22Rv1 (cell line): Measurements from ENCODE around the gene CABS1.

Experiments
- CTCF ChIP-seq: fragments of 450-650 bp; IDR thresholded peaks from 2 replicates; pipeline ENCODE4 v1.5.1; 2017; ENCODE audit warnings: mild to moderate bottlenecking
- ZFX ChIP-seq: fragments of 450-650 bp; IDR thresholded peaks from 2 replicates; pipeline ENCODE4 v1.6.1; 2017; ENCODE audit warnings: antibody characterized with exemption, borderline replicate concordance

DNA sequence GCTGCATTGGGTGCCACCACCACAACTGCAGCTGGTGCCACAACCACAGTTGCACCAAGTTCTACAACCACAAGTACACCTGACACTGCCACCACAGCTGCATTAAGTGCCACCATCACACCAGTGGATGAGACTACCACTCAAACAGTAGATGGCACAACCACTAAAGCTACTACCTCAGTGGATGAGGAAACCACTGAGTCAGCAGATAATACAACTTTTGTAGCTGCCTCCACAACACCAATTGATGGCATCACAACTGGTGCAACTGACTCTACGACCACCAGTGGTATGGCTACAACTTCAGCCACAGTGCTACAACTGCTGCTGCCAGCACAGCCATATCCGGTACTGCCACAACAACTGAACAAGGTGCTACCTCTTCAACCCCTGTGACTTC is 35.1 kb upstream of the CABS1 start:
- TF ChIP-seq CTCF (no peak), ZFX (no peak)
